ENCODE measurements around the gene PRRT4. TPM values are rescaled to one million over a fixed set of nuclear protein-coding genes. Genes with fewer than 3 reads are reported as not detected.
A peak's percentile ranks its signal among the peaks of the same experiment; 100 is the strongest.

The PRRT4 gene
- total and polyA plus RNA-seq, 4 donors: 0.12 to 1.3 (median 0.59) TPM

DNA sequence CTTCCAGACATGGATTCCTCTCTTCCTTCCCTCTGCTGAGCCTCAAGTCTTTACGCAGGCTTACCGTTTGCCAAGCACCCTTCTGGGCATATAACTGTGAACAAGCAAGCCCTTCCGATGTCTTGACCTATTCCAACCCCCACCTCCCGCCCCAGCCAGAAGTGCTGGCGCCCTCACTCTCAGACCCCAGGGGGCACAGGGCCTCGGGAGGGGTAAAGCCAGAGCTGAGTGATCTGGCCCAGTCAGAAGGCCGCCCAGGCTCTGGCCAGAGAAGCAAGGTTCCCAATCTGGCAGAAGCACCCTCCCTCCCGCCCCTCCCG is 1.2 kb downstream of the PRRT4 start:
- Histone ChIP-seq H3K4me3 (no peak overlapping the region), H3K4me1 (ENCODE audit: control insufficient read depth in 5 of 5, insufficient read depth in 5 of 5, low read length in 5 of 5) (peaks cover 0 to 20% (median 6%) of the 10 kb centered on the region in 5 donors), H3K9ac (ENCODE audit: insufficient read depth in 1 of 2, low read length in 2 of 2) (peak overlapping the region in 1 of 2 donors; percentile 29), H3K36me3 (ENCODE audit: control insufficient read depth in 4 of 4, insufficient read depth in 4 of 4, low read length in 4 of 4) (no peaks in the 10 kb centered on the region), H3K9me3 (ENCODE audit: control insufficient read depth in 4 of 4, insufficient read depth in 3 of 4, low read length in 3 of 4) (no peaks in the 10 kb centered on the region), H3K27me3 (ENCODE audit: control insufficient read depth in 3 of 3, insufficient read depth in 3 of 3, low read length in 2 of 3) (peaks cover 4 to 18% (median 7%) of the 10 kb centered on the region in 3 donors), H3K27ac (ENCODE audit: low read depth in 1 of 2, low read length in 1 of 2) (no peak overlapping the region)
- ATAC-seq (ENCODE audit: insufficient read depth, low FRiP score) (no peak), DNase-seq (peak in 1 of 3 donors; percentile 40)
- 11 to 25% methylated on average over 9 of the region's 9 CpGs for whole genome bisulfite sequencing, 2 donors
- TF ChIP-seq CTCF (IDR thresholded peaks at IDR 0.05; ENCODE audit: control extremely low read depth, extremely low read depth): no peak

GRCh38 chr7:128359939-128360338 is 1.6 kb downstream of the PRRT4 start:
- no peak overlapping the region for H3K27ac ChIP-seq (ENCODE audit: low read depth in 1 of 2, low read length in 1 of 2)
- no peak for TF ChIP-seq CTCF (IDR thresholded peaks at IDR 0.05; ENCODE audit: control extremely low read depth, extremely low read depth)
- peak overlapping the region in 1 of 2 donors; percentile 29 for H3K9ac ChIP-seq (ENCODE audit: insufficient read depth in 1 of 2, low read length in 2 of 2)
- peaks cover 4 to 18% (median 7%) of the 10 kb centered on the region in 3 donors for H3K27me3 ChIP-seq (ENCODE audit: control insufficient read depth in 3 of 3, insufficient read depth in 3 of 3, low read length in 2 of 3)
- H3K4me1 ChIP-seq (ENCODE audit: control insufficient read depth in 5 of 5, insufficient read depth in 5 of 5, low read length in 5 of 5): peaks cover 0 to 20% (median 6%) of the 10 kb centered on the region in 5 donors
- no peak for ATAC-seq (ENCODE audit: insufficient read depth, low FRiP score)
- no peaks in the 10 kb centered on the region for H3K9me3 ChIP-seq (ENCODE audit: control insufficient read depth in 4 of 4, insufficient read depth in 3 of 4, low read length in 3 of 4)
- H3K36me3 ChIP-seq (ENCODE audit: control insufficient read depth in 4 of 4, insufficient read depth in 4 of 4, low read length in 4 of 4): no peaks in the 10 kb centered on the region
- WGBS, 2 donors: 69 to 83% methylated on average over 4 of the region's 4 CpGs
- H3K4me3 ChIP-seq: no peak overlapping the region
- no peak for DNase-seq

DNA sequence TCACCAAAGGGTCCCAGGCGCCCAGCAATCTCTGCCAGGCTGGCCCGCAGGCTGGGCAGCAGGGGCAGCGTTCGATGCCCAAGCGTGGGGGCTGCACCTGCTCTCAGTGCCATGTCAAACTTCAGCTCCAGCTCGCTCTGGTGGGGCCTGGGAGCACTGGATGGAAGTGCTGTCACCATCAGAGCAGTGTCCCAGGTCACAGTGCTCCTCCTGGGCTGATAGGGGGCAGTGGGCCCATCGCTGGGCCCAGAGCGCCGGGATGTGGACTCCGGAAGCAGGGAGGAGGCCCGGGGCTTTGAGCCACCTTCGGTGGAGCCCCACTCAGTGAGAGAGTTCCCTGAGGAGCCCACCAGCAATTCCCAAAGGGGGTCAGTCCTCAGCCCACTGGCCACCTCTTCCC is 2.2 kb downstream of the PRRT4 start:
- Histone ChIP-seq H3K9me3 (ENCODE audit: control insufficient read depth in 4 of 4, insufficient read depth in 3 of 4, low read length in 3 of 4) (no peaks in the 10 kb centered on the region), H3K27me3 (ENCODE audit: control insufficient read depth in 3 of 3, insufficient read depth in 3 of 3, low read length in 2 of 3) (peaks cover 2 to 18% (median 4%) of the 10 kb centered on the region in 3 donors), H3K4me1 (ENCODE audit: control insufficient read depth in 5 of 5, insufficient read depth in 5 of 5, low read length in 5 of 5) (peaks cover 0 to 20% (median 6%) of the 10 kb centered on the region in 5 donors), H3K36me3 (ENCODE audit: control insufficient read depth in 4 of 4, insufficient read depth in 4 of 4, low read length in 4 of 4) (no peaks in the 10 kb centered on the region), H3K9ac (ENCODE audit: insufficient read depth in 1 of 2, low read length in 2 of 2) (no peak overlapping the region), H3K4me3 (no peak overlapping the region), H3K27ac (ENCODE audit: low read depth in 1 of 2, low read length in 1 of 2) (no peak overlapping the region)
- no peak for DNase-seq
- no peak for TF ChIP-seq CTCF (IDR thresholded peaks at IDR 0.05; ENCODE audit: control extremely low read depth, extremely low read depth)
- no peak for ATAC-seq (ENCODE audit: insufficient read depth, low FRiP score)
- 94 to 96% methylated on average over 12 of the region's 12 CpGs for WGBS, 2 donors

DNA sequence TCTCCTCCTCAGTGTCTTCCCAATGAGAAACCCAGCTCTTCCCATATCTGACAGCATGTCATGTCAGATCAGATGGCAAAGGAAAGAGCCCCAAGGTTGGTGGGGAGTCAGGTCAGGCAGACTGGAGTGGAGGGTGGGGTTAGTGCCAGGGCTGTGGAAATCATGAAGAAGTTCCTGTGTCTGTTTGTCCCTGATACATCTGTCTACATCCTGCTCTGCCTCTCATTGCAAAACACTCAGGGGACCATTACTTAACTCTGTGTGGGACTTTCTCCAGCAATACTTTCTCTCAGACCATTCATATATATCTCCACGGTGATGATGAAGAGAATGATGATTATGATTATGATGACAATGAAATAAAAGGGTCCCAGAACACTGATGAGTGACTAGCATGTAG is 3.3 kb downstream of the PRRT4 start:
- Histone ChIP-seq H3K9ac (ENCODE audit: insufficient read depth in 1 of 2, low read length in 2 of 2) (no peak overlapping the region), H3K4me3 (no peak overlapping the region), H3K27ac (ENCODE audit: low read depth in 1 of 2, low read length in 1 of 2) (no peak overlapping the region), H3K4me1 (ENCODE audit: control insufficient read depth in 5 of 5, insufficient read depth in 5 of 5, low read length in 5 of 5) (peaks cover 0 to 15% (median 6%) of the 10 kb centered on the region in 5 donors), H3K36me3 (ENCODE audit: control insufficient read depth in 4 of 4, insufficient read depth in 4 of 4, low read length in 4 of 4) (no peaks in the 10 kb centered on the region), H3K9me3 (ENCODE audit: control insufficient read depth in 4 of 4, insufficient read depth in 3 of 4, low read length in 3 of 4) (no peaks in the 10 kb centered on the region), H3K27me3 (ENCODE audit: control insufficient read depth in 3 of 3, insufficient read depth in 3 of 3, low read length in 2 of 3) (peaks cover 4 to 27% (median 7%) of the 10 kb centered on the region in 3 donors)
- DNase-seq (no peak), ATAC-seq (ENCODE audit: insufficient read depth, low FRiP score) (no peak)
- no peak for TF ChIP-seq CTCF (IDR thresholded peaks at IDR 0.05; ENCODE audit: control extremely low read depth, extremely low read depth)
- 28 to 70% methylated on average over 1 of the region's 1 CpG for WGBS, 2 donors

Measured in lung (tissue), 12 donors.